Retina (tissue), 1 donor: ENCODE results near the gene PIGX.
"Not testable (repeated sequence)": the region's sequence is repeated elsewhere in the genome, so short reads cannot be mapped to it uniquely, and the experiment has no call there.

ENCODE experiments used
- DNase-seq: peaks from one replicate; pipeline ENCODE4 v3.0.0-alpha.2; 2016

PIGX gene

GRCh38 chr3:196706327-196706726, 5.8 kb upstream of the PIGX start:
- no peak for DNase-seq

- no peak for DNase-seq
Observed at GRCh38 chr3:196706731-196707130, 5.4 kb upstream of the PIGX start.

- DNase-seq, result no peak
Observed at GRCh38 chr3:196707566-196707965, 4.6 kb upstream of the PIGX start.

- DNase-seq, result no peak
Observed at GRCh38 chr3:196708467-196708866, 3.7 kb upstream of the PIGX start.

GRCh38 chr3:196712514-196713413, 587 bp downstream of the PIGX start:
- peak; percentile 84 for DNase-seq

- not testable (repeated sequence) for DNase-seq
Observed at GRCh38 chr3:196717162-196717561, 5.0 kb downstream of the PIGX start.

GRCh38 chr3:196721097-196721496, 8.9 kb downstream of the PIGX start:
- no peak for DNase-seq

DNA sequence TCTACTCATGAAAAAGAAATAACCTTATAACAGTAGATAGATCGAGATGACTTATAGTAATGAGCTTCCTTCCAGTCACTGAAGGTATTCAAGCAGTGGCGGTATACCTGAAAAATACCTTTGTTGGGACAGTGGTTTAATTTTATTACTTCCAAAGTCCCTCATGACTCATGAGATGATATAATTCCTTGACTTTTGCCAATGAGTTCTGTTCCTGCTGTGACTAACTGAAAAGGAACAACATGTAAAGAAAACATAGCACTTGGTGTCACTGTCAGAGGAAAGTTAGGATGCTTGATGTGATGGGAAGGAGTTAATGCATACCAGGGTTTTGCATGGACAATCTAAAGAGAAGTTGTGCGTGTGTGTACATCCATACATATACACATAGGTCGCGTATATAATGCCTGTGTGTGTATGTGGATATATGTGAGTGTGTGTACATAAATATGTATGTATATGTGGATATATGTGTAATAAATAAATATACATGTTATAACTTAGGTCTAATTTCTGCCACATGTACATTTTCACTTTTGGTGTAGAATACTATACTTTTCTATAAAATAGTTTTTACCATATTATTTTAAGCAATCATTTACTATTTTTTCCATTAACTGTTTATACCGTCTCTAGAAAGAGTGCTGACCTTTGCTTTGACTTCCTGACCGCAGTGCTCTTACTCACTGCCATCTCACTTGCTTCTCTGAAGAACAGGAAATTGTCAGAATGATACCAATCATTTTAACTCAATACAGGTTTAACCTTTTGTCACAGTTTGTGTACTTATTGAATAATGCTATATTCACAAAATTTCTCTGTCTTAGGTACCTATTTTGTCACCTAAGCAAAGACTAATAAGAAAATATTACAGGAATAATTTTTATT, 14.9 kb downstream of the PIGX start:
- no peak for DNase-seq

DNA sequence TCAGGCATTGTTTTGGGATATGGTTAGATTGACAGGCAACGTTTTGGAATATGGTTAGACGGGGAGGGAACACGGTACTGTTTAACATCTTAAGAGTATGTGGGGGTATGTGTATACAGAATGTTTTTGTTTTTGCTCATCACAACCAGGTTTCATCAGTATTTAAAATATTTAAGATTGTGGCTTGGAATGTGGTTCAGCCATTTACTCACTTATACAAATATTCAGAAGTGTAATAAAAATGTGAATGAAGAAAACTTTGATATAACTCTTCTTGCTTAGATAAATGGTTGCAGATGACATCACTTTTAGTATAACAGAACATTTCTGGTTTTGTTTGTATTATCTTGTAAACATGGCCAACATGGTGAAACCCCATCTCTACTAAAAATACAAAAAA, 23.6 kb downstream of the PIGX start:
- no peak for DNase-seq

DNA sequence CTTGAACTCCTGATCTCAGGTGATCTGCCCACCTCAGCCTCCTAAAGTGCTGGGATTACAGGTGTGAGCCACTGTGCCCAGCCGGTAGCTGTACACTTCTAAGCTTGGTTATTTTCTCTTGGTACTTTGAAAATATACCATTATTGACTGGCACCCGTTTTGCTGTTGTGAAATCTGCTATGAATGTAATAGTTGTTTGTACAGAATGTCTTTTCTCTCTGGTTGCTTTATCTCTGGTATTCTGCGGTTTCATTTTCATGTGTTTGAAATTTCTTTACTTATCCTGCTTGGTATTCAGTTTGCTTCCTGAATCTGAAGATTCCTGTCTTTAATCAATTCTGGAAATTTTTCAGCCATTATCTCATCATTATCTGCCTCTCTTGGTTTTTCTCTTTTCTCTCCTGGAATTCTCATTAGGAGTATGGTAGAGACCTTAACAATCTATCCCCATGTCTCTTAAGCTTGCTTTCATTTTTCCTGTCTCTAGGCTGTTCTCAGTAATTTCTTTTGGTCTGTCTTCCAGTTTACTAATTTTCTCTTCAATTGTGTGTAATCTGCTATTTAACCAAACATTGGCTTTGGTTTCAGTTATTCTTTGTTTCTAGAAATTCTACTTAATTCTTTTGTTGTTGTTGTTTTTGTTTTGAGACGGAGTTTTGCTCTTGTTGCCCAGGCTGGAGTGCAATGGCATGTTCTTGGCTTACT, 24.6 kb downstream of the PIGX start:
- DNase-seq, result no peak

GRCh38 chr3:196737655-196738054, 25.5 kb downstream of the PIGX start:
- DNase-seq, result no peak

GRCh38 chr3:196739671-196740480, 27.7 kb downstream of the PIGX start, which contains the start of gene PAK2:
PAK2 (plus strand) TSS chr3:196739857; CDS start chr3:196782647, 42,790 bp downstream.
- DNase-seq, result peak; percentile 84

GRCh38 chr3:196740481-196741248, 28.5 kb downstream of the PIGX start:
- peak; percentile 41 for DNase-seq

DNA sequence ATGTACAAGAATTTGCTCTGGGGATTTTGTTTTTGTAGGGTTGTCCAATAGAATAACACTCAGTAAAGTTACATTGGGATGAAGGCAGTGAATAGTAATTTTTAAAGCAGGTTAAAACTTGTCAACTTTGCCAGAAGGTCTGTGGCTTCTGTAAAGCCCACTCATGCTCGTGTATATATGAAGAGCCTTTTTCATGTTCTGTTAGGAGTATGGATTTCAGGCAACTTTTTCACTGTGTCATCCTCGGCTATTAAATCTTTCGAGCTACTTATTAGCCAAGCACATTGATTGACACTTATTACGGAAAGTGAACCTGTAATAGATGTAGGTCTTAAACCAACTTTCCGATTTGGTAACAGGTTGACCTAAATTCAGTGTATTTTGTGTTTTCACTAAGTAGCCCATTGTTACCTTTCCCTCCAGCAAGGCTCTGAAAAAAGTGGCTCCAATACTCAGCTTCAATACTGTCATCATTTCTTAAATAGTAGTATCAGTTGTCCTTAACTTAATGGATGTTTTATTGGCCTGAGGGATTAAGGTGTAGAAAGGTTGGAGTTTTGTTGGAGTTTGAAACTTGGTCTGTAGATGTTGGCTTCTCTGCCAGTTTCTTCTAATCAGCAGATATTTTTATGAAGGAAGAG, 29.2 kb downstream of the PIGX start:
- DNase-seq, result no peak

- not testable (repeated sequence) for DNase-seq
Observed at GRCh38 chr3:196743569-196743968, 31.4 kb downstream of the PIGX start.

- no peak for DNase-seq
Observed at GRCh38 chr3:196749125-196749524, 36.9 kb downstream of the PIGX start.

GRCh38 chr3:196753201-196753600, 41.0 kb downstream of the PIGX start:
- no peak for DNase-seq

- DNase-seq, result no peak
Observed at GRCh38 chr3:196754091-196754981, 42.2 kb downstream of the PIGX start.

- DNase-seq, result no peak
Observed at GRCh38 chr3:196756732-196757131, 44.6 kb downstream of the PIGX start.
